Limb (tissue), 2 donors: ENCODE results near the gene PRR5L.
A peak's percentile ranks its signal among the peaks of the same experiment; 100 is the strongest.
"Not testable (repeated sequence)": the region's sequence is repeated elsewhere in the genome, so short reads cannot be mapped to it uniquely, and the experiment has no call there.

Source experiments
- DNase-seq, 2 donors: peaks; one replicate each; pipeline ENCODE4 v3.0.0-alpha.2; 2016; ENCODE audit errors: extremely low spot score in 2 of 2

The PRR5L gene

DNA sequence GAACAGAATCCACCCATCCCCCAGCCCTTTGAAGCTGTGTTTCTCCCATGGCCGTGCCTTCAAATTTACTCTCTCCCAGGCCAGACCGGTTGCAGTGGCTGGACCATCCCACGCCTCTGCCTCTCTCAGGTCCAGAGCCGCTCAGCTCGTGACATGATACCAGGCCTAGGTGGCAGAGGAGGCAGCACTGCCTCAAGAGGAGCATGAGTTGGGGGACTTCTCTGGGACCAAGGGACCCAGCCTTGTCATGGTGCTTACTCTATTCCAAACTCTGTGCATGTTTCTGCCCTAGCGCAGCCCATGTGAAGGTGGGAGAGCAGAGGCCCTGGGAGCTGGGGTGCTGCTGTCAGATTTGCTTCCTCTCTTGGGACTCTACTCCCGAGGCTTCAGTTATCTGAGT, 163.0 kb downstream of the PRR5L start:
- DNase-seq: peak in 1 of 2 donors; percentile 13

DNA sequence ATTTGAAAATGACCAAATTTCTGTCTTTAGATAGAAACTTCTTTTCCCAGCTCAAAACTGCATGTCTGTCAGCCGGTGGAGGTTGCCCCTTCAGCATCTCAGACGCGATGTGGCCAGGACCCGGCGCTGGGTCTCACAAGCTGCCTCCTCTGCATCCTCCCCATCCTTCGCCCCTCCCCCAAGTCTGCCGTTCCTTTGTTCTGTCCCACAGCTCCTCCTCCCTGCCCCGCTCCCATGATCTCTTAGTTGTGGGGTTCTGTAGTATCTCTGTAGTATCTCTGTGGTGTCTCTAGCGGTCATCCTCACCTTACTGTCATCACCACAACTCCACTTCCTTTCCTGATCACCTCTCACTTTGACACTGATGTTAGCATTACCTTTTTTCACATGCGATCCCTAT, 164.1 kb downstream of the PRR5L start:
- DNase-seq: no peak

DNA sequence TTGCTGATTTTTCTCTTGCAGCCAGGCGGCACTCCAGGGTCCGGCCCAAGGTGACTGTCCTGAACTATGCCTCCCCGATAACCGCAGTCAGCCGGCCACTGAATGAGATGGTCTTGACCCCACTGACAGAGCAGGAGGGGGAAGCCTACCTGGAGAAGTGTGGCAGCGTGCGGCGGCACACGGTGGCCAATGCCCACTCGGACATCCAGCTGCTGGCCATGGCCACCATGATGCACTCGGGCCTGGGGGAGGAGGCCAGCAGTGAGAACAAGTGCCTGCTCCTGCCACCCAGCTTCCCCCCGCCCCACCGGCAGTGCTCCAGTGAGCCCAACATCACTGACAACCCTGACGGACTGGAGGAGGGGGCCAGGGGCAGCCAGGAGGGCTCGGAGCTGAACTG, 166.2 kb downstream of the PRR5L start:
- no peak for DNase-seq

DNA sequence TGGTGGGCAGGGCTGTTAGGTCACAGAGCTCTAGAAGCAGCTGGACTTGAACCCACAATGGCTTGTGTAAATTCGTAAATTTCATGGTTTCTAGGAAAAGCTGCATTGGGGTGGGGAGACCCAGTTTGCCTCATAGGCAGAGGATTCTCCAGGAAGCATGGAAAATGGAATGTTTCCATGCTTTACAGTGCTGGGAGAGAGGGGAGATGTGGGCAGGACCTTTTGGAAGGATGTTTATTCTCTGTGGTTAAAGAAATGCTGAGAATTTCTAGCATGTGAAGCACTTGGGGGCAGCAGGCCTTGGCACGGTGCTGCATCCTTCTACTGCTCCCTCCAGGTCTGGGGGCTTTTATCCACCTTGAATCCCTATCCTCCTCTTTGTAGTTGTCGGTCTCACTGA, 167.7 kb downstream of the PRR5L start:
- no peak for DNase-seq

DNA sequence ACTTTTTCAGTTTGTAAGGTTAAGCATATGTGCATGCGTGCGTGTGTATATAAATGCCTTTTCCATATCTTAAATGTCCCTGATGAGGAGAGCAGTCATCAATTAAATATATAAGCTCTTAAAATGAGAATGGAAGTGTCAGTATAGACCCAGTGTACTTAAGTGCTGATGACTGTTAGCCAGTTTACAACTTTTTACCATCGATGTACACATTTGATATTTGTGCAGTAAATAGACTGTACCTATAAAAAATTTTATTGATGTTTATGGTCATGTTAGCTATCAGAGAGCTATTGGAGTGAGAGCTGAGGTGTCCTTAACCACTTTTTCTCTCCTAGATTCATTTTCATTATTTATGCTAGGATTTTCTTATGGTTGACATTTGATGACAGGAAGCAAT, 168.6 kb downstream of the PRR5L start:
- DNase-seq: no peak

DNA sequence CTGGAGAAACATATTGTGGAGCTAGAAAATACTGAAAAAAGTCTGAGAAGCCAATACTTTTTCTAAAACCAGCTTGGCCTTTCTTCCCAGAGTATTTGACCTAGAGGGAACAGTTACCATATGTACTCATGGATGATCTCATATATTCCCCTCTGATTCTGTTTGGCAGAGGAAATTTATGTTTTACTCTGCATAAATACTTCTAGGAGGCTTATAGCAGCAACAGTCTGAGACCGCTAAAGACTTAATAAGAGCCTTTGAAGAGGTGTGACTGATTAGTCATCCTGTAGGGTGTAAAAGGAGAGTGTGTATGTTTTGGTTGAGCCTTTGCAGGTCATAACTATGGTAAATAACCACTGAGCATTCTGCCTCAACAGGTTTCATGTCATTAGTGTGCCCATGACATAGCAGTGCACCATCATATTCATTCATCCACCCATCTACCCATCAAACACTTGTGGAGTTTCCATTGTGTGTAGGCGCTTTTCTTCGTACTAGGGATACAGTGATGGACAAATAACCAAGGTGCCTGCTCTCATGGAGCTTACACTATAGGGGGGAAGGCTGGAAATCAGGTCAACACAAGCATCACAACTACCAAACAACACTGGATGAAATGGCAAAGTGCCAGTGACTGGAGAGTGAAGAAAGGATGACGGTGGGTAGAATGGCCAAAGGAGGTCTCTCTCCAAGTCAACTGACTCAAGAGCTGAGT, 169.5 kb downstream of the PRR5L start:
- DNase-seq: no peak

DNA sequence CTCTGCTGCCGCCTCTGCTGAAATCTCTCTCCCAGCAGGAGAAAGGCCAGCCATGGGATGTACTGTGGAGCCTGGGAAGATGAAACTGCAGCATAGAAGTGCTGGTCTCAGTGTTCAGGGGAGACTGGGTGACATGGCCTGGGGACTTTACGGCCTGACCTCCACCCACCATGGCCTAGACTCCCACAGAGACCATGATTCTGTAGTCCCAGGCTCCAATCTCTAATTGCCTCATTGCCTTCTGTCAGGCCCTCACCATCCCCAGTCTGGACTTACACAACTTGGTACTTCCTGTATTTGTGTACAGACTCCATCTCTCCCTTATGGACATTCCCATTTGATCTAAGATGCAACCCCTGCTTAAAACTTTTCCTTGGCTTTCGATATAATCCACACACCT, 170.9 kb downstream of the PRR5L start:
- no peak for DNase-seq

DNA sequence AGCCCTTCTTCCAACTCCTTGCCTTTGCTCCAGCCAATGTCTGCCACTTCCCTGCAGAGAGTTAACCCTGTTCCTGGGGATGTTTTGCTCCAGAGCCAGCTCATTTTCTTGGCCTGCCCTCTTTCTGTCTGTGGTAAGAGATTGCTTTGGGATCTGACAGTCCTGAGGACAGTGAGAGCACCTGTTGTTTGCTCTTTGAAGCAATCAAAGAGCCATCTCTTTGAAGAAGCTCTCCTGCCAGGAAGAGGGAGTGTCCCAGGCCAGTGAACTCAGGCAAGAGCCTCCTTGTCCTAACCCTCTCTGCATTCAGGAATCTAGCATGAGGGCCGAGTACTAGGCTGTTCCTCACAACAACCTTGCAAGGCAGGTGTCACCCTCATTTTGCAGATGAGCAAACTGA, 171.8 kb downstream of the PRR5L start:
- no peak for DNase-seq

DNA sequence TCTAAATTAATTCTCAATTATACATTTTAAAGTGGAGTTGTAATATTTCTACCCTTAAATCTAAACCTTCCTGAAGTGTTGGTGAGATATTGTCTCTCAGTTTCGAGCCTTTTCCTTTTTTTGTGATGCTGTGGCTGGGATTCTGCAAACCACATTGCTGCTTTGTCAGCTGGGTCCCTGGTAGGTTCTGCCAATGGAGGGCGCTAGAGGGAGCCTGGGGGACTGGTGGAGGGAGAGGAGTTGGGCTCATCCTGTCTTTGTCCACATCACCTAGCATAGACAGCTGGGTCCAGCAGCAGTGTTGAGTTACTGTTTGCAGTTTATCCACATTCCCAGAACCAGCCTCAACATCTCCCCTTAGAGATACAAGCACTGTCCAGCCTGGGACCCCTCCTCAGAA, 173.0 kb downstream of the PRR5L start:
- DNase-seq: no peak

DNA sequence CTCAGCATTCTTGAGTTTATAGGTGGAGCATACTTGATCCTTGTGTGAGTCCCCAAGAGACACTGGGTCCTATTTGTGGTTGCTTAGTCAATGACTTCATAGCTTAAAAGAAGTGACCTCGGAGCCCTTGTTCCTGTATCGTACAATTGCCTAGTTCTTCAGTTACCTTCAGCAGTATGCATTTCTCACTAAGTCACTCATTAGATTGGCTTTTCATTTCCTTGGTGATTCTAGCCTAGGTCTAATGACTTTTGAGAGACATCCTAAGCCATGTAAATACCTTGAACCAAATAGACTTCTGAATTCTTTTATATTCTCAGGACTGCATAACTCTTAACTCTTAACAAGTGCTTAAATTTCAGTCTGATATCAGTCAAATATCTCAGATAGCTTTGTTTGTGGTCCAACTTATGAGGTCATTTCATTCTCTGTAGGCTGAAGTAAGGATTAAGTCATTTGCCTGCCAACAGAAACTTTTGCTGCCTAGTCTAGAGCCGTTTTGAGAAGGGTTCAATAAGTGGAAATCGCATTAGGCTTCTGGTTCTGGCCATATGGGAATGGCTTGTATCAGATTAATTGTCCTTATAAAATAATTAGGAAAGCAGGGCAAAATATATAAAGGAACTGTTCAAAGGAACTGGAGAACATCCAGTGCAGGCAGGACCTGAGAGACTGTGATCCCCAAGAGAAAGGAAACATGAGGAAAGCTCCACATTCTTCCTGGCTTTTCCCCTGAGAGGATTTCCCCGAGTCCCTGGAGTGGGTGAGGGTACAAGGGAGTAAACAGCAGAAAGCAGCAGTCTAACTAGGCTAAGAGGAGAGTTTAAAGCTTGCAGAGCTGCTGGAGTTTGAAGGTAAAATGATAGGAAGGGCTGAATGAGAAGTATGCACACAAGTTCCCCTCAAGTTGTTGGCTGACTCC, 174.1 kb downstream of the PRR5L start:
- DNase-seq: no peak

DNA sequence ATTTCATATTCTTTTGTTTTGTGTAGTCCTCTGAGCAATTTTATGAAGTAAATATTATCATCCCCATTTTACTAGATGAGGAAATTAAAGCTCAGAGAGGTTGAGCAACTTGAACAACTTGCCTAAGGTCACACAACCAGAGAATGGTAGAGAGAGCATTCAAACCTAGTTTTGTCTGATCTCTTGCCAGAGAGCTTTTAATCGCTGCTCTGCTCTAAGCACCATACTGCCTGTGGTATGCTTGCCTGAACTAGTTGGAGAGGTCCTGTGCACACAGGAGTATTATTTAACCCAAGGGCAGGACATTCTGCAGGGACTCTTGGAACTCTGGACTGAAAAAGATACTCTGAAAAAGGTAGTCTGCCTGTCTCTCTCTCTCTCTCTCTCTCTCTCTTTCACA, 175.5 kb downstream of the PRR5L start:
- DNase-seq: no peak

DNA sequence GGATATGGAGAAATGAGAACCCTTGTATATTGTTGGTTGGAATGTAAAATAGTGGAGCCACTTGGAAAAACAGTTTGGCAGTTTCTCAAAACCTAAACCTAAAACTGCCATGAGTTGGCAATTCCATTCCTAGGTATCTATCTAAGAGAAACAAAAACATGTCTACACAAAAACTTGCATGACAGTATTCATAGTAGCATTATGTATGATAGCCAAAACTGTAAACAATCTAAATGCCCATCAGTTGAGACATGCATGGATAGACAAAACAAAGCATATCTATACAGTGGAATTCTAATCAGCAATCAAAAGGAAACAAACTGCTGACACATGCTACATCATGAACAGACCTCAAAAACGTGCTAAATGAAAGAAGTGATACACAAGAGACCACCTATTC, 179.1 kb downstream of the PRR5L start:
- DNase-seq: no peak

DNA sequence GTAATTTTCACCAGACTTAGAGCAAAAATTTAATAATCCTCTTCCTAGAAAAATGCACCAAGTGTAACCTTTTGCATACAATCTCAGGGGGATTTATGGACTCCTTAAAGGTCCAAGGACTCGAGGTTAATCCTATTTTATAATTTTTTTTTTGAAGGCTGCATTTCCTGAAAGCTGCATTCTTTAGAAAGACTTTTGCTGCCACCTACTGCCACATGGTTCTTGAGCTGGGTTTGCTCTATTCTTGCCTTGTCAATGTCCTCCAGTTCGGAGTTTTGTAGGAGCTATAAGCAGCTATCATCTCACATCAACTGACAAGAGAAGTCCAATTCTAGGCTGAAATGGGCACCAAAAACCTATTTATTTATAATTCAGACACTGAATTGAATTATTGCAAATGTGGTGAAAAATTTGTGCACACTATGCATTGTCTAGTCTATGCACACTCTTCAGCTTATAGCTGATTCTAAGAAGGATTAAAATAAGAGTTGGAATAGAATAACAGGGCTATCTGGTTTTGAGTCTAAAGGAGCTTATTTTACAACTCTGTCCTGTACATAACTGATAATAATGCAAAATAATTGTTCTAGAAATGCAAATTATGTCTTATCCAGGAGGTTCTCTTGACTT, 182.7 kb downstream of the PRR5L start:
- peak; percentile 62 to 80 for DNase-seq

DNA sequence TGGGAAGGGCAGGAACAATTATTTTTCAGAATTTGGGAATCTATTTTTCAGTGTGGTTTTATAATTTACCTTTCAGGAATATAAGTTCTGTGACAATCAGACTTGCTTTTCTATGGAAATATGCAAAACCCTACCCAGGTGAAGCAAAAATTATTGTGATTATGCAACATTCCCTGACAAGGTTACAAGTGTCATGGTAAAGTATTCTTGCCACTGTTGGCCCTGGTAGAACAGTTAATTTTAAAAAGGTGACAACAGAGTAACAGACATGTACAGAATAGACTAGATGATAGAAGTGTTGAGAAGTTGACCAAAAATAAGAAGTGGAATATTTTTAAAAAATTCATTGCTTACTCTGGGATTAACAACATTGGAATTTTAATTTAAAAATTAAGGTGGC, 184.7 kb downstream of the PRR5L start:
- DNase-seq: no peak

DNA sequence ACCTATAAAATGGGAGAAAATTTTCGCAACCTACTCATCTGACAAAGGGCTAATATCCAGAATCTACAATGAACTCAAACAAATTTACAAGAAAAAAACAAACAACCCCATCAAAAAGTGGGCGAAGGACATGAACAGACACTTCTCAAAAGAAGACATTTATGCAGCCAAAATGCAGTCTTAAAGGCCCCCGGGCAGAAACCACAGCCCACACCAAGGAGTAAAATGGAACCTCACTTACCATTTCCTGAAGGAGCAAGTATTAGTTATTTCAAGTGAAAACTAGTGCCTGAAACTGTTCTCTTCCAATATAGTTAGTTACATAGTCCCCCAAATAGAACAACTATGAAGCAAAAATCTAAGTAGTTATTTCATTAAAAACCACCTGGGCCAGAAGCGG, 187.0 kb downstream of the PRR5L start:
- not testable (repeated sequence) for DNase-seq

DNA sequence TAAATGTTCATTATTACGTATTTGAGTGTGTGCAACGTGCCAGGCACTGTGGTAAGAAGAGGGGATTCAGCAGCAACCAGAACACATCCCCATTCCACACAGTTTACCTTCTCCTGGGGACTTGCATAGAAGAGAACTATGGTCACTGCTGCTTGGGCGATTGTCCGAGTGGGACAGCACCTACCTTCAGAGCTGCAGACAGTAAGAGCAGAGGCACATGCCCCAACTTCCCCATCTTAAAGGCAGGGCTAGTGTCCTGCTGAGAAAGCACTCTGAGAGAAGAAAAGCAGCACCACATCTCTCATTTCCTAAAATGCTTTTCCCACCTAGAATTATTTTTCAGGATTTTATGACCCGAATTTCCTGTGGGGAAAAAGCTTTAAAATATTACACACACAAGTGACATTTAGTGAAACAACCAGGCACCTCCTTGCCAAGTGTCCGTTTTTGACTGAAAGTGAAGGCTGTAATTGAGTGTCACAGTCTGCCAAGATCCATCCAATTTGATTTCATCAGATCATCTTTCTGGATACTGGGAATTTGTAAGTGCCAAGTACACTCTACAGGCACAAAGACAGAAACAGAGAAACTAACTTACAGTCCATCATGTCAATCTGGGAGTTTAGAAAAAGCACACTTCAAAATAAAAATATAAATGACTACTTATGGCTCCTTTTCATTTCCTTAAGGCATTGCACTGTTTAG, 189.4 kb downstream of the PRR5L start:
- DNase-seq: no peak

DNA sequence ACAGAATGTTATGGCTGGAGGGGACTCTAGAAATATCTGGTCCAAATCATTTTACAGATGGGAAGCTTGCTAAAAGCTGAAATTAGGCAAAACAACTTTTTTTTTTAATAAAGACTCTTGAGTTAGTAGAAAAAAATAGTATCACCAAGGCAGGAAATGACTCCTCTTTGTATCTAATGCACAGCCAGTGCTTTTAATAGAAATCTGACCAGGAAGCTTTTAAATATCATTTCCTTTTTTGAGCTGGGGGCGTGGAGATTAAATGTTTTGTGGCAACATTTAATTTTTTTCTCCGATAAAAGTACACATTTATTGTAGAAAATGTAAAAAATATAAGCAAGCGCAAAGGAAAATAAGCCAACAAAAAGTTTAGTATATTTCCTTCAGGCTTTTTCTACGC, 191.5 kb downstream of the PRR5L start:
- no peak for DNase-seq

DNA sequence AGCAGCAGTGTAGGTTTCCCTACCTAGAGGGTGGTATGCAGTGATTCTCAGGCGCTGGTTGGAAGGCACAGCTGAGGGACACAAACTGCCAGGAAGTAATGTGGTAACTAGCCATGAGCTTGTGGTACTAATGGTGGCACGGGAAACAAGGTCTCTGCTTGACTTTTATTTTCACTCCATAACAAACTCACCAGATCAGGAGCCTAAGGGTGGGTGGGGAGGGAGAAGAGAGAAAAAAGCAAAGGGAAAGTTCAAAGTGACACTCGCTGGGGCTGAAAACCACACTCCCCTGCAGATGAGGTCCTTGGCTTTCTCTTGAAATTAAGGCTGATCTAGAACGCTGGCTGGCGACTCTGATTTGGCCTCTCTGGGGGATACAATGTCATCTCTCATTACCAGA, 192.0 kb downstream of the PRR5L start:
- DNase-seq: no peak

DNA sequence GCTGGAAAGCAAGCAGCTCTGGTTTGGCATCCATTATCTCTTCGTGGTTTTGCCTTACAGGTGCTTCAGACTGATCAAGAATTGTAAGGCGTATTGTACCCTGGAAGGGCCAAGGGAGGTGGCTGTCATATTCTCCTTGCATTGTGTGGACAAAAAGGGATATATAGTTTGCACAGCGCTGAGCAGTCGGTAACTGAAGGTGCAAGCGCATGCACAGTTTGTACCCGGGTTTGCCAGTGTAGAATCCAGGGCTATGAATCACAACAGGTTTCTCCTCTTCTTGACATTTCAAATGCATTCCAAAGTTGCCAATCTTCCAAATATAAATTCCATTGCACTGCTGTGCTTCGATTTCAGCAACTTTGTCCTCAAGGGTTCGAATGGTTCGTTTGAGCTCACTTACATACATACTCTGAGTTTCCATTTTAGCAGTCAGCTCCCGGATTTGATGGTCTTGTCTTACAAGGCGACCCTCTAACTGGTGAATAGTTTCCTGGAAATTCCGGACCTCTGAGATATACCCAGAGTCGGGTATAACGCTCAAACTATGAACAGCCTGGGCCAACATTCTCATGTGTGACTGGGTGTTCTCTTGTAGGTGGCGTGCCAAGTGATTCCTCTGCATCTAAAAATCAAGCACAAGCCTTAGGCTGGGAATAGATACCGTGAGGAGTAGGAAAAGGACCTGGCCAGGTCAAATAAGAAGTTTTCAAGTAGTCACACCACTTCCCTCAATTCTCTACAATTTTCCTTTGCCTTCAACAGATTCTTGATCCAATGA, 194.1 kb downstream of the PRR5L start:
- no peak for DNase-seq

DNA sequence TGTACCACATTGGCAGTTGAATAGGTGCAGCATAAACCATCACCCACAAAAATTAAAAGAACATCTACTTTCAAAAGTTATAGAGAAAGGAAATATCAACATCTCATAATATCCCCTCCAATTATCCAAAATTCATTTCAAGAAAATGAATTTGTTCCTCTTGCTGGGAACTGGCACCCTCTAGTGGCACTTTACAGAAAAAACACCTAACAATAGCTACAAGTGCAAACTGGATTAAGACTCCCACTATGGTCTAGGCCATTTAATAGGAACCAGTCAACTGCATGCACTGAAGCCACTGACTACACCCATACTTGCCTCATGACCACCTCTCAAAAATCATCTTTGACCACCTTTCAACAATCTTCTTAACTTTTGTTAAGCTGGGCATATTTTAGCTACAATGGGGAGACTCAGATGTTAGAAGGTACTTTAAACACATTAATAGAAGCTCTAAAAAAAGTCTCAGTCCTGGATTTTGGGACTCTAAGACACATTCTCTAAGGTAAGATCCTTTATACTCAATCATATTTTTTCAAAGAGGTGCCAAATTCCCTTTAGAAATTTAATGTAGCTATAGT, 196.7 kb downstream of the PRR5L start:
- DNase-seq: peak in 1 of 2 donors; percentile 44

DNA sequence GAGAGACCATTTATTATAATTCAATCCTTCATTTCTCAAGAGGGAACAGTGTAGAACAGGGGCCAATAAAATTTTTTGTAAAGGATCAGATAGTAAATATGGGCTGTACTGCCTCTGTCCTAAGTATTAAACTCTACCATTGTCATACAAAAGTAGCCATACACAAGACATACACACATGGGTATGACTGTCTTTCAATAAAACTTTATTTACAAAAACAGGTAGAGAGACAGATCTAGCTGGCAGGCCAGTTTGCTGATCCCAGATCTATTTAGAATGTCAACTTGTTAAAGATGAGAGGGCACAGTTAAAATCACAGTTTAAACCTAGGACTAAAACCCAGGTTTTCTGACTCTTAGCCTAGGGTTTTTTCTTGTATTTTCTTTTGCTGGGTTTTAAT, 197.2 kb downstream of the PRR5L start:
- DNase-seq: no peak
